Endothelial cell of umbilical vein (primary cell): Measurements from ENCODE around the gene ZP1. TPM values are rescaled to one million over a fixed set of nuclear protein-coding genes. Genes with fewer than 3 reads are reported as not detected.

Experiments used
- polyA plus RNA-seq, 4 experiments: library from polyadenylated mRNA; depleted of rRNA in 3 of 4; stranded (reverse) in 3 of 4; unstranded in 1 of 4; fragments of >200 nt; gene quantifications; 2 replicates each; pipeline versions ENCODE4 v1.2.1 to v1.2.3, GENCODE V29; 2011 to 2012; ENCODE audit warnings: missing spikeins in 1 of 4
- total RNA-seq: library from RNA; stranded (reverse); gene quantifications from 2 replicates; pipeline ENCODE4 v1.2.3, GENCODE V29; 2021

The ZP1 gene
- total and polyA plus RNA-seq, 2 donors (not counting 3 experiments of a cell fraction or from before 2014, with no cell fraction given): not detected

Other genes with a start within 250 kb of the ZP1 start
- not detected in 2 replicates for gene MS4A8, start 167.9 kb upstream of the ZP1 start, total RNA-seq
- gene MS4A8, start 167.9 kb upstream of the ZP1 start, polyA plus RNA-seq: not detected in 2 replicates
- gene MS4A18, start 142.8 kb upstream of the ZP1 start, total RNA-seq: not detected in 2 replicates
- not detected in 2 replicates for gene MS4A18, start 142.8 kb upstream of the ZP1 start, polyA plus RNA-seq
- gene MS4A15, start 110.7 kb upstream of the ZP1 start, total RNA-seq: not detected in 2 replicates
- gene MS4A15, start 110.7 kb upstream of the ZP1 start, polyA plus RNA-seq: not detected in 2 replicates
- not detected in 2 replicates for gene MS4A10, start 82.2 kb upstream of the ZP1 start, total RNA-seq
- not detected in 2 replicates for gene MS4A10, start 82.2 kb upstream of the ZP1 start, polyA plus RNA-seq
- 57.6 and 60.8 TPM in 2 replicates for gene CCDC86, start 25.4 kb upstream of the ZP1 start, total RNA-seq
- gene CCDC86, start 25.4 kb upstream of the ZP1 start, polyA plus RNA-seq: 29.8 and 32.3 TPM in 2 replicates
- gene PTGDR2, start 11.6 kb upstream of the ZP1 start, total RNA-seq: 0.15 TPM in 1 of 2 replicates, not detected in the other
- not detected in 2 replicates for gene PTGDR2, start 11.6 kb upstream of the ZP1 start, polyA plus RNA-seq
- 114 and 126 TPM in 2 replicates for gene PRPF19, start 39.0 kb downstream of the ZP1 start, total RNA-seq
- 97.1 and 121 TPM in 2 replicates for gene PRPF19, start 39.0 kb downstream of the ZP1 start, polyA plus RNA-seq
- gene TMEM109, start 46.6 kb downstream of the ZP1 start, total RNA-seq: 172 and 192 TPM in 2 replicates
- 141 and 143 TPM in 2 replicates for gene TMEM109, start 46.6 kb downstream of the ZP1 start, polyA plus RNA-seq
- 106 and 120 TPM in 2 replicates for gene TMEM132A, start 56.9 kb downstream of the ZP1 start, total RNA-seq
- 74.3 and 97.9 TPM in 2 replicates for gene TMEM132A, start 56.9 kb downstream of the ZP1 start, polyA plus RNA-seq
- gene SLC15A3, start 84.6 kb downstream of the ZP1 start, total RNA-seq: 1.7 and 4.4 TPM in 2 replicates
- 3.3 TPM in 2 replicates for gene SLC15A3, start 84.6 kb downstream of the ZP1 start, polyA plus RNA-seq
- not detected in 2 replicates for gene CD6, start 104.1 kb downstream of the ZP1 start, total RNA-seq
- not detected in 2 replicates for gene CD6, start 104.1 kb downstream of the ZP1 start, polyA plus RNA-seq
- gene CD5, start 234.9 kb downstream of the ZP1 start, total RNA-seq: not detected in 2 replicates
- not detected in 2 replicates for gene CD5, start 234.9 kb downstream of the ZP1 start, polyA plus RNA-seq